ENCODE data around the gene RAB40AL. TPM values are rescaled to one million over a fixed set of nuclear protein-coding genes. Genes with fewer than 3 reads are reported as not detected.
A peak's percentile ranks its signal among the peaks of the same experiment; 100 is the strongest.

RAB40AL gene
- total RNA-seq, 2 donors from 2014 or later, result 0.59 to 4.7 TPM

- Histone ChIP-seq H3K36me3 (no peaks in the 10 kb centered on the region), H3K4me3 (no peak overlapping the region), H3K27me3 (replicated peaks; ENCODE audit: insufficient read depth) (no peaks in the 10 kb centered on the region), H3K9me3 (no peaks in the 10 kb centered on the region), H3K4me1 (replicated peaks) (no peaks in the 10 kb centered on the region), H3K27ac (no peak overlapping the region)
- TF ChIP-seq POLR2A (IDR thresholded peaks at IDR 0.05), result no peak
- peak in 1 of 4 experiments; percentile 5 for TF ChIP-seq CTCF (IDR thresholded peaks at IDR 0.05)
- intact Hi-C loops (cut with DNase I), result no loop called here
- WGBS, result 62% methylated on average over 1 of the region's 5 CpGs
- no peak for DNase-seq (ENCODE audit: low spot score)
These were observed 21.7 kb downstream of the RAB40AL start for GRCh38 chrX:102958794-102959193.

GRCh38 chrX:102959471-102959870, 22.4 kb downstream of the RAB40AL start:
- no peak for TF ChIP-seq POLR2AphosphoS5 (IDR thresholded peaks at IDR 0.05)
- TF ChIP-seq CTCF (IDR thresholded peaks at IDR 0.05), result no peak
- no peak for TF ChIP-seq POLR2A (IDR thresholded peaks at IDR 0.05)
- 93% methylated on average over 3 of the region's 4 CpGs for WGBS
- H3K4me1 ChIP-seq (replicated peaks), result no peaks in the 10 kb centered on the region

GRCh38 chrX:102963955-102964354, 26.9 kb downstream of the RAB40AL start:
- DNase-seq (ENCODE audit: low spot score), result no peak
- Histone ChIP-seq H3K9me3 (no peaks in the 10 kb centered on the region), H3K4me1 (replicated peaks) (no peaks in the 10 kb centered on the region), H3K4me3 (no peak overlapping the region), H3K27me3 (replicated peaks; ENCODE audit: insufficient read depth) (no peaks in the 10 kb centered on the region), H3K27ac (no peak overlapping the region), H3K36me3 (no peaks in the 10 kb centered on the region)
- intact Hi-C loops (cut with DNase I), result no loop called here
- TF ChIP-seq POLR2AphosphoS5 (IDR thresholded peaks at IDR 0.05) (no peak), POLR2A (IDR thresholded peaks at IDR 0.05) (no peak), CTCF (IDR thresholded peaks at IDR 0.05) (no peak)
- WGBS, result 89% methylated on average over 1 of the region's 1 CpG

More at GRCh38 chrX:102959471-102959870, 22.4 kb downstream of the RAB40AL start:
- H3K4me3 ChIP-seq, result no peak overlapping the region
- H3K36me3 ChIP-seq, result no peaks in the 10 kb centered on the region
- H3K9me3 ChIP-seq, result no peaks in the 10 kb centered on the region
- no peak for DNase-seq (ENCODE audit: low spot score)
- no peak overlapping the region for H3K27ac ChIP-seq
- intact Hi-C loops (cut with DNase I), result no loop called here
- H3K27me3 ChIP-seq (replicated peaks; ENCODE audit: insufficient read depth), result no peaks in the 10 kb centered on the region

GRCh38 chrX:102964940-102965339, 27.9 kb downstream of the RAB40AL start:
- no peak for DNase-seq (ENCODE audit: low spot score)
- intact Hi-C loops (cut with DNase I), result no loop called here

More at GRCh38 chrX:102964940-102965339, 27.9 kb downstream of the RAB40AL start:
- TF ChIP-seq CTCF (IDR thresholded peaks at IDR 0.05), result no peak
- TF ChIP-seq POLR2A (IDR thresholded peaks at IDR 0.05), result no peak
- no peak for TF ChIP-seq POLR2AphosphoS5 (IDR thresholded peaks at IDR 0.05)
- Histone ChIP-seq H3K4me1 (replicated peaks) (no peaks in the 10 kb centered on the region), H3K36me3 (no peaks in the 10 kb centered on the region), H3K27ac (no peak overlapping the region), H3K27me3 (replicated peaks; ENCODE audit: insufficient read depth) (no peaks in the 10 kb centered on the region), H3K4me3 (no peak overlapping the region), H3K9me3 (no peaks in the 10 kb centered on the region)
- 13% methylated on average over 1 of the region's 1 CpG for WGBS
